Measurements from ENCODE around the gene MIER2.

MIER2 gene

DNA sequence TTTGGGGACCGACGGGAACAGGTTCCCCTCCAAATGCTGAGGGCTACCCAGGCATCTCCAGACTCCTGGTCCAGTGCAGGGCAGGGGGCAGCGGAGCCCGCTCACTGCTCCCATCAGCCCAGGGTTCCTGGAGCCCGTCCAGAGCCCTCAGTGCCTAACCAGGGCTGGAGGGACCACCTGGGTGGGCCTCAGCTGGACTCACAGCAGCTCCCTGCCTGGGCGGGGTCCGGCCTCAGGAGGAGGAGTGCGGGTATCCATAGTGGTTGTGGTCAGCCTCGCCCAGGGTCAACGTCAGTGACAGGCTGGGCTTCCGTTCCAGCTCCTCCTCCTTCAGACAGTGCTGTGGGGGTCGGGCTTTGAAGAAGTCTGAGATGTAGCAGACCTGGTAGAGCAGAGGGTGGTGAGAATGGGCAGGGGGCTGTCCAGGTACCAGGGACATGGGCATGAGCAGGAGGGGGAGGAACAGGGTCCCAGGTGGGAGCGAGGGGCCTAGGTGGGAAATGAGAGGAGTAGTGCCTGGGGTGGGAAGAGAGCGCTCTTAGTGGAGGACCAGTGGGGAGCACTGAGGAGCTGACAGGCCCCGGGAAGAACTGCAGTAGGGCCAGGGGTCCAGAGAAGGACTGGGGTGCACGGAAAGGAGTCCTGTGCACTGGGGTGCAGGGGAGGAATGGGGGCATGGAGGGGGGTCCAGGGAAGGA lies 63.3 kb downstream of the MIER2 start:
- no peaks in the 10 kb centered on the region; a peak in 1 of 3 replicates for H3K36me3 ChIP-seq (ENCODE audit: control insufficient read depth in 2 of 2, insufficient read depth in 1 of 2, low read length in 2 of 2)
- no peak for TF ChIP-seq ZNF140 (tag by site-specific recombination; IDR thresholded peaks at IDR 0.05)
- TF ChIP-seq, protein P1, sequence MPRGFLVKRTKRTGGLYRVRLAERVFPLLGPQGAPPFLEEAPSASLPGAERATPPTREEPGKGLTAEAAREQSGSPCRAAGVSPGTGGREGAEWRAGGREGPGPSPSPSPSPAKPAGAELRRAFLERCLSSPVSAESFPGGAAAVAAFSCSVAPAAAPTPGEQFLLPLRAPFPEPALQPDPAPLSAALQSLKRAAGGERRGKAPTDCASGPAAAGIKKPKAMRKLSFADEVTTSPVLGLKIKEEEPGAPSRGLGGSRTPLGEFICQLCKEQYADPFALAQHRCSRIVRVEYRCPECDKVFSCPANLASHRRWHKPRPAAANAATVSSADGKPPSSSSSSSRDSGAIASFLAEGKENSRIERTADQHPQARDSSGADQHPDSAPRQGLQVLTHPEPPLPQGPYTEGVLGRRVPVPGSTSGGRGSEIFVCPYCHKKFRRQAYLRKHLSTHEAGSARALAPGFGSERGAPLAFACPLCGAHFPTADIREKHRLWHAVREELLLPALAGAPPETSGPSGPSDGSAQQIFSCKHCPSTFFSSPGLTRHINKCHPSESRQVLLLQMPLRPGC (tag by site-specific recombination; IDR thresholded peaks at IDR 0.05), result no peak
- TF ChIP-seq, protein P2, sequence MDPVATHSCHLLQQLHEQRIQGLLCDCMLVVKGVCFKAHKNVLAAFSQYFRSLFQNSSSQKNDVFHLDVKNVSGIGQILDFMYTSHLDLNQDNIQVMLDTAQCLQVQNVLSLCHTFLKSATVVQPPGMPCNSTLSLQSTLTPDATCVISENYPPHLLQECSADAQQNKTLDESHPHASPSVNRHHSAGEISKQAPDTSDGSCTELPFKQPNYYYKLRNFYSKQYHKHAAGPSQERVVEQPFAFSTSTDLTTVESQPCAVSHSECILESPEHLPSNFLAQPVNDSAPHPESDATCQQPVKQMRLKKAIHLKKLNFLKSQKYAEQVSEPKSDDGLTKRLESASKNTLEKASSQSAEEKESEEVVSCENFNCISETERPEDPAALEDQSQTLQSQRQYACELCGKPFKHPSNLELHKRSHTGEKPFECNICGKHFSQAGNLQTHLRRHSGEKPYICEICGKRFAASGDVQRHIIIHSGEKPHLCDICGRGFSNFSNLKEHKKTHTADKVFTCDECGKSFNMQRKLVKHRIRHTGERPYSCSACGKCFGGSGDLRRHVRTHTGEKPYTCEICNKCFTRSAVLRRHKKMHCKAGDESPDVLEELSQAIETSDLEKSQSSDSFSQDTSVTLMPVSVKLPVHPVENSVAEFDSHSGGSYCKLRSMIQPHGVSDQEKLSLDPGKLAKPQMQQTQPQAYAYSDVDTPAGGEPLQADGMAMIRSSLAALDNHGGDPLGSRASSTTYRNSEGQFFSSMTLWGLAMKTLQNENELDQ (tag by site-specific recombination; IDR thresholded peaks at IDR 0.05; ENCODE audit: low read depth), result no peak
- TF ChIP-seq ZBTB48 (tag by site-specific recombination; IDR thresholded peaks at IDR 0.05), result no peak
- TF ChIP-seq, protein P3, sequence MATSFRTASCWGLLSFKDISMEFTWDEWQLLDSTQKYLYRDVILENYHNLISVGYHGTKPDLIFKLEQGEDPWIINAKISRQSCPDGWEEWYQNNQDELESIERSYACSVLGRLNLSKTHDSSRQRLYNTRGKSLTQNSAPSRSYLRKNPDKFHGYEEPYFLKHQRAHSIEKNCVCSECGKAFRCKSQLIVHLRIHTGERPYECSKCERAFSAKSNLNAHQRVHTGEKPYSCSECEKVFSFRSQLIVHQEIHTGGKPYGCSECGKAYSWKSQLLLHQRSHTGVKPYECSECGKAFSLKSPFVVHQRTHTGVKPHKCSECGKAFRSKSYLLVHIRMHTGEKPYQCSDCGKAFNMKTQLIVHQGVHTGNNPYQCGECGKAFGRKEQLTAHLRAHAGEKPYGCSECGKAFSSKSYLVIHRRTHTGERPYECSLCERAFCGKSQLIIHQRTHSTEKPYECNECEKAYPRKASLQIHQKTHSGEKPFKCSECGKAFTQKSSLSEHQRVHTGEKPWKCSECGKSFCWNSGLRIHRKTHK (tag by site-specific recombination; IDR thresholded peaks at IDR 0.05), result no peak
- no peak for TF ChIP-seq ZNF366 (tag by site-specific recombination; conservative IDR thresholded peaks at IDR 0.05)
- H3K4me1 ChIP-seq (ENCODE audit: control insufficient read depth, insufficient read depth, low read length), result no peaks in the 10 kb centered on the region
- no peak overlapping the region for H3K4me3 ChIP-seq (ENCODE audit: low read depth, low read length)
- CTCF ChIA-PET, result interaction anchor here (0.6 kb wide), 1 partner anchor 9 kb away, joined by 3 read pairs; no protein-coding TSS in a partner anchor
- H3K9me3 ChIP-seq (ENCODE audit: control insufficient read depth, insufficient read depth, low read depth, low read length), result no peaks in the 10 kb centered on the region
- H3K27ac ChIP-seq (ENCODE audit: extremely low read depth, low read depth, low read length), result no peak overlapping the region
- POLR2A ChIA-PET, result no interaction called here

DNA sequence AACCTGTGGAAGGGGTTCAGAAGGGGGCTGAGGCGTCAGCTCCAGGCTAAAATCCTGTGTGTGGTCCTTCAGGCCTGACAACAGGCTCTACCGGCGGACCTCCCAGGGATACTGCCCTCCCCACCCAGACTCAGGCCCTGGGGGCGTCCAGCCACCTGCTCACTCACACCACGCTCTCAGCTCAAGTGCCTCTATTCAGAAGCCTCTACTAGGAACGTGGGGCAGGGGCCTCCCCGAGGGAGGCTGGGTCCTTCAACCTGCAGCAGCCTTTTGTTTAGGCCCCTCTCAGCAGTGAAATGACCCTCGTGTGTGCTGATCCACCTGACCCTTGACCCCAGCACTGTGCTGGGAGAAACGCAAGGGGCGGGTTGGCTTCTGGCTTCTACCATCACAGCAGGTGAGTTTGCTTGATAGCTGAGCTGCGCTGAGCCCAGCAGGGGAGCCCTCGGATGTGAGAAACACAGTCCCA lies 64.0 kb downstream of the MIER2 start:
- no peaks in the 10 kb centered on the region for H3K9me3 ChIP-seq (ENCODE audit: control insufficient read depth, insufficient read depth, low read depth, low read length)
- H3K27ac ChIP-seq (ENCODE audit: extremely low read depth, low read depth, low read length), result no peak overlapping the region
- no peaks in the 10 kb centered on the region for H3K4me1 ChIP-seq (ENCODE audit: control insufficient read depth, insufficient read depth, low read length)
- POLR2A ChIA-PET, result interaction anchor here (0.5 kb wide), 1 partner anchor 140 kb away, joined by 7 read pairs; no protein-coding TSS in a partner anchor
- CTCF ChIA-PET, result no interaction called here
- H3K4me3 ChIP-seq (ENCODE audit: low read depth, low read length), result no peak overlapping the region
- TF ChIP-seq ZIC2 (tag by site-specific recombination; IDR thresholded peaks at IDR 0.05), result peak; percentile 87
- TF ChIP-seq ZEB2 (tag by site-specific recombination; IDR thresholded peaks at IDR 0.05), result no peak
- TF ChIP-seq ZNF707 (tag by site-specific recombination; IDR thresholded peaks at IDR 0.05), result no peak
- no peak for TF ChIP-seq FEZF1 (tag by site-specific recombination; IDR thresholded peaks at IDR 0.05)
- no peak for TF ChIP-seq ZNF624 (tag by site-specific recombination; IDR thresholded peaks at IDR 0.05)
- TF ChIP-seq, protein P4, sequence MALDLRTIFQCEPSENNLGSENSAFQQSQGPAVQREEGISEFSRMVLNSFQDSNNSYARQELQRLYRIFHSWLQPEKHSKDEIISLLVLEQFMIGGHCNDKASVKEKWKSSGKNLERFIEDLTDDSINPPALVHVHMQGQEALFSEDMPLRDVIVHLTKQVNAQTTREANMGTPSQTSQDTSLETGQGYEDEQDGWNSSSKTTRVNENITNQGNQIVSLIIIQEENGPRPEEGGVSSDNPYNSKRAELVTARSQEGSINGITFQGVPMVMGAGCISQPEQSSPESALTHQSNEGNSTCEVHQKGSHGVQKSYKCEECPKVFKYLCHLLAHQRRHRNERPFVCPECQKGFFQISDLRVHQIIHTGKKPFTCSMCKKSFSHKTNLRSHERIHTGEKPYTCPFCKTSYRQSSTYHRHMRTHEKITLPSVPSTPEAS (tag by site-specific recombination; IDR thresholded peaks at IDR 0.05), result no peak
- peak; percentile 30; the same call in 1 of the 2 replicates for TF ChIP-seq OSR2 (tag by site-specific recombination; IDR thresholded peaks at IDR 0.05)
- no peak for TF ChIP-seq HOXC10 (CRISPR knock-in tag; IDR thresholded peaks at IDR 0.05)
- H3K36me3 ChIP-seq (ENCODE audit: control insufficient read depth in 2 of 2, insufficient read depth in 1 of 2, low read length in 2 of 2), result no peaks in the 10 kb centered on the region; a peak in 1 of 3 replicates

DNA sequence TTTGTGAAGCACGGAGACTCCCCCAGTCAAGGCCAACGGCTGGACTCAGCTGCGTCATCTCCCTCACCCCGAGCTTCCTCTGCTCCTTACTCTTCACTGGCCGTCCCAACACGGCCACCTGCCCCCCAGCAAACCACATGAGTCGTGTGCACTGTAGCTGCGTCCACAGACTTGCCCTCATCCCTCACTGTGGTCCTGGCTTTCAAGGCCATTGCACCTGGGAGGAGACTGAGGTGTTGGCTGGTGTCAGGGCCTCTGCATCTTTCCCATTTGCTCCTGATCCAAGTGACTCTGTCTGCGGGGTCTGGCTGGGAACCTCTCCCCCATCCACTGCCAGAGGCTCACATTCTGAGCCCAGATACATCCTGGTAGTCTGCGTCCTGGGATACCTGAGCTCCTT lies 64.9 kb downstream of the MIER2 start:
- Histone ChIP-seq H3K4me1 (ENCODE audit: control insufficient read depth, insufficient read depth, low read length) (no peaks in the 10 kb centered on the region), H3K27ac (ENCODE audit: extremely low read depth, low read depth, low read length) (no peak overlapping the region), H3K36me3 (ENCODE audit: control insufficient read depth in 2 of 2, insufficient read depth in 1 of 2, low read length in 2 of 2) (no peaks in the 10 kb centered on the region), H3K9me3 (ENCODE audit: control insufficient read depth, insufficient read depth, low read depth, low read length) (no peaks in the 10 kb centered on the region), H3K4me3 (ENCODE audit: low read depth, low read length) (no peak overlapping the region)
- POLR2A ChIA-PET, result no interaction called here
- TF ChIP-seq ZNF776 (tag by site-specific recombination; IDR thresholded peaks at IDR 0.05; ENCODE audit: borderline replicate concordance), result no peak
- no peak for TF ChIP-seq KLF16 (tag by site-specific recombination; IDR thresholded peaks at IDR 0.05)
- no peak for TF ChIP-seq MZF1 (tag by site-specific recombination; IDR thresholded peaks at IDR 0.05; ENCODE audit: borderline replicate concordance)
- TF ChIP-seq ZNF335 (tag by site-specific recombination; conservative IDR thresholded peaks at IDR 0.05), result no peak
- no peak for TF ChIP-seq ZNF768 (tag by site-specific recombination; IDR thresholded peaks at IDR 0.05)
- TF ChIP-seq ZNF48 (tag by site-specific recombination; IDR thresholded peaks at IDR 0.05), result no peak
- no peak for TF ChIP-seq ZNF664 (tag by site-specific recombination; IDR thresholded peaks at IDR 0.05)
- CTCF ChIA-PET, result interaction anchor here (1.0 kb wide), 1 partner anchor 12 kb away, joined by 3 read pairs; no protein-coding TSS in a partner anchor

Data from HEK293 (cell line).